Smooth muscle cell (in vitro differentiated cells): Measurements from ENCODE around the gene RSL1D1. TPM values are rescaled to one million over a fixed set of nuclear protein-coding genes. Genes with fewer than 3 reads are reported as not detected.
A peak's percentile ranks its signal among the peaks of the same experiment; 100 is the strongest.

Experiments
- DNase-seq: peaks from one replicate; lab custom pipeline; 2025; ENCODE audit not compliant: unreplicated experiment; lab: John Stamatoyannopoulos, UW
- H2AFZ ChIP-seq: fragments of 200-600 bp; sonication (generic); 2 replicates; pipeline ENCODE4 v1.6.0; 2016; ENCODE audit warnings: antibody characterized with exemption, low read depth, mild to moderate bottlenecking
- H3F3A ChIP-seq: fragments of 200-600 bp; sonication (generic); 2 replicates; pipeline ENCODE4 v1.6.0; 2017; ENCODE audit warnings: antibody characterized with exemption, low read depth
- H3K27ac ChIP-seq: fragments of 200-600 bp; sonication (generic); 2 replicates; pipeline ENCODE4 v1.5.1; 2016; ENCODE audit warnings: low read depth, mild to moderate bottlenecking
- H3K27me3 ChIP-seq: fragments of 200-600 bp; sonication (generic); 2 replicates; pipeline ENCODE4 v1.6.1; 2016; ENCODE audit warnings: low read depth, mild to moderate bottlenecking
- H3K36me3 ChIP-seq: fragments of 200-600 bp; sonication (generic); 2 replicates; pipeline ENCODE4 v1.5.1; 2016; ENCODE audit warnings: low read depth
- H3K4me1 ChIP-seq: fragments of 200-600 bp; sonication (generic); 2 replicates; pipeline ENCODE4 v1.5.1; 2016; ENCODE audit warnings: low read depth
- H3K4me2 ChIP-seq: fragments of 200-600 bp; sonication (generic); 2 replicates; pipeline ENCODE4 v1.6.0; 2016; ENCODE audit warnings: mild to moderate bottlenecking
- H3K4me3 ChIP-seq: fragments of 200-600 bp; sonication (generic); 2 replicates; pipeline ENCODE4 v1.5.1; 2016; ENCODE audit warnings: mild to moderate bottlenecking
- H3K79me2 ChIP-seq: fragments of 200-600 bp; sonication (generic); 2 replicates; pipeline ENCODE4 v1.6.0; 2016; ENCODE audit warnings: low read depth, mild to moderate bottlenecking
- H3K9ac ChIP-seq: fragments of 200-600 bp; sonication (generic); 2 replicates; pipeline ENCODE4 v1.6.0; 2016; ENCODE audit warnings: low read depth
- H3K9me3 ChIP-seq: fragments of 200-600 bp; sonication (generic); replicated peaks from 2 replicates; pipeline ENCODE4 v1.5.1; 2016; ENCODE audit warnings: low read depth
- H4K20me1 ChIP-seq: fragments of 200-600 bp; sonication (generic); 2 replicates; pipeline ENCODE4 v1.6.0; 2016; ENCODE audit warnings: low read depth
- CTCF ChIP-seq: fragments of 200-600 bp; sonication (generic); IDR thresholded peaks from 2 replicates; pipeline ENCODE4 v1.5.1; 2017; ENCODE audit warnings: borderline replicate concordance, mild to moderate bottlenecking, antibody characterized with exemption; ENCODE audit not compliant: insufficient read depth, poor library complexity, severe bottlenecking
- WGBS: methylation state at CpG from one replicate; pipeline ENCODE4 v1.1.7; 2016; ENCODE audit warnings: low lambda C conversion rate; 5-methylcytosine and 5-hydroxymethylcytosine counted together
- polyA plus RNA-seq: library from polyadenylated mRNA; unstranded; fragments of >200 nt; fragmentation: Nextera tagmentation; extraction: Ambion mirVana; gene quantifications from 2 replicates; pipeline ENCODE4 v1.2.1, GENCODE V29; 2016
- total RNA-seq: library from RNA; depleted of rRNA; stranded (reverse); fragments of >200 nt; gene quantifications from 2 replicates; pipeline ENCODE4 v1.2.3, GENCODE V29; 2014

Gene RSL1D1
- total and polyA plus RNA-seq, 2 experiments from 2014 or later = 104 to 157 TPM

- Histone ChIP-seq H3K9me3 (no peaks in the 10 kb centered on the region), H3K4me3 (no peak overlapping the region), H3K4me2 (no peak overlapping the region), H3K36me3 (peaks cover 7% of the 10 kb centered on the region), H3K79me2 (no peaks in the 10 kb centered on the region), H2AFZ (no peak overlapping the region), H3F3A (peaks cover 17% of the 10 kb centered on the region), H4K20me1 (no peaks in the 10 kb centered on the region), H3K27ac (peak overlapping the region; percentile 53), H3K9ac (no peak overlapping the region), H3K4me1 (no peaks in the 10 kb centered on the region), H3K27me3 (no peaks in the 10 kb centered on the region)
- DNase-seq = no peak
- WGBS = 30% methylated on average over 9 of the region's 9 CpGs
- TF ChIP-seq CTCF = no peak
Observed at GRCh38 chr16:11835891-11836649, 15.3 kb downstream of the RSL1D1 start.

GRCh38 chr16:11835309-11835708 is 16.0 kb downstream of the RSL1D1 start:
- peaks cover 17% of the 10 kb centered on the region for H3F3A ChIP-seq

GRCh38 chr16:11833951-11834695 is 17.2 kb downstream of the RSL1D1 start:
- peak overlapping the region; percentile 29 for H3K4me2 ChIP-seq
- 58% methylated on average over 6 of the region's 6 CpGs for WGBS
- DNase-seq = no peak

More at GRCh38 chr16:11835309-11835708, 16.0 kb downstream of the RSL1D1 start:
- 97% methylated on average over 4 of the region's 4 CpGs for WGBS
- Histone ChIP-seq H3K4me2 (no peak overlapping the region), H3K4me1 (no peaks in the 10 kb centered on the region), H2AFZ (no peak overlapping the region), H3K27ac (no peak overlapping the region), H3K4me3 (no peak overlapping the region), H3K9me3 (no peaks in the 10 kb centered on the region), H4K20me1 (no peaks in the 10 kb centered on the region), H3K36me3 (peaks cover 5% of the 10 kb centered on the region), H3K79me2 (no peaks in the 10 kb centered on the region), H3K27me3 (no peaks in the 10 kb centered on the region), H3K9ac (no peak overlapping the region)
- TF ChIP-seq CTCF = no peak
- no peak for DNase-seq

More at GRCh38 chr16:11833951-11834695, 17.2 kb downstream of the RSL1D1 start:
- Histone ChIP-seq H3F3A (peaks cover 14% of the 10 kb centered on the region), H4K20me1 (no peaks in the 10 kb centered on the region), H3K79me2 (no peaks in the 10 kb centered on the region), H3K27ac (peak overlapping the region; percentile 49), H3K4me1 (no peaks in the 10 kb centered on the region), H3K9ac (no peak overlapping the region), H2AFZ (no peak overlapping the region), H3K36me3 (no peaks in the 10 kb centered on the region), H3K27me3 (no peaks in the 10 kb centered on the region), H3K4me3 (no peak overlapping the region), H3K9me3 (no peaks in the 10 kb centered on the region)
- TF ChIP-seq CTCF = no peak
